Heart left ventricle (tissue), 13 donors: ENCODE results near the gene BCL11A.

ENCODE experiments used
- POLR2A ChIP-seq, 2 donors: fragments of 450-650 bp; IDR thresholded peaks; one replicate each; pipeline ENCODE4 v1.6.1; 2017; ENCODE audit warnings: antibody characterized with exemption in 2 of 2, mild to moderate bottlenecking in 2 of 2, moderate library complexity in 2 of 2
- TF ChIP-seq, protein P1 (sequence below), 12 donors: fragments of 200-600 bp; sonication (generic) in 4 of 12; IDR thresholded peaks; one replicate each; pipeline versions ENCODE4 v1.5.0 to v1.8.0; 2018 to 2022; ENCODE audit warnings: antibody characterized with exemption in 12 of 12, mild to moderate bottlenecking in 5 of 12
- donor health status: ischemic (EF 13 %, LVEDD 7.1; RV severe dilation, severe dysfunction).
- donor health status: DM: no; HTN: yes; CAD: no.
- donor health status: DM: no; HTN: no; CAD: no.
- donor health status: ischemic (EF 25% LVEDD 6.9; RV normal size, moderate dysfunction).
- donor health status: ischemic (EF 25% LVEDD 5.7; RV mildly dilated, moderate dysfunction).
- donor health status: ischemic (EF 35%, LVEDD 5.7; RV mildly dilated, moderate dysfunction).
- donor health status: nonischemic (EF 11% LVEDD 7.7; RV severe dilation, severe dysfunction).
- donor health status: DM: yes; HTN: yes; CAD: no.
- donor health status: PGD.
- donor health status: ischemic (EF 29% LVEDD 5.4; RV normal size, mild dysfunction).
- donor health status: nonischemic (EF 23%, LVEDD 6.1; RV moderate dilation, normal function).

DNA sequence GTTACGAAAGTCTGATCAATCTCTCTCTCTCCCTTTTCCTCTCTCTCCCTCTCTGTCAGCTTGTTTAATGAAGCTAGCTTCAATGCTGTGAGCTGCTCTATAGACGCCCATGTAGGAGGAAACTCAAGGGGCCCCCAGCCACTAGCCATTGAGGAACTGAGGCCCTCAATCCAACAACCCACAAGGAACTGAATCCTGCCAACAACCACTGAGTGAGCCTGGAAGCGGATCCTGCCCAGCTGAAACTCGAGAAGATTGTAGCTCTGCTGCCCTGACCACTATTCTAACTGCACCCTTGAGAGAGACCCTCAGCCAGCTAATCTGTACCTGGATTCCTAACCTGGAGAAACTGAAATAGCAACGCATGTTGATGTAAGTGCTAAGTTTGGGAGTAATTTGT lies 129.2 kb downstream of the BCL11A start:
- TF ChIP-seq, protein P1, sequence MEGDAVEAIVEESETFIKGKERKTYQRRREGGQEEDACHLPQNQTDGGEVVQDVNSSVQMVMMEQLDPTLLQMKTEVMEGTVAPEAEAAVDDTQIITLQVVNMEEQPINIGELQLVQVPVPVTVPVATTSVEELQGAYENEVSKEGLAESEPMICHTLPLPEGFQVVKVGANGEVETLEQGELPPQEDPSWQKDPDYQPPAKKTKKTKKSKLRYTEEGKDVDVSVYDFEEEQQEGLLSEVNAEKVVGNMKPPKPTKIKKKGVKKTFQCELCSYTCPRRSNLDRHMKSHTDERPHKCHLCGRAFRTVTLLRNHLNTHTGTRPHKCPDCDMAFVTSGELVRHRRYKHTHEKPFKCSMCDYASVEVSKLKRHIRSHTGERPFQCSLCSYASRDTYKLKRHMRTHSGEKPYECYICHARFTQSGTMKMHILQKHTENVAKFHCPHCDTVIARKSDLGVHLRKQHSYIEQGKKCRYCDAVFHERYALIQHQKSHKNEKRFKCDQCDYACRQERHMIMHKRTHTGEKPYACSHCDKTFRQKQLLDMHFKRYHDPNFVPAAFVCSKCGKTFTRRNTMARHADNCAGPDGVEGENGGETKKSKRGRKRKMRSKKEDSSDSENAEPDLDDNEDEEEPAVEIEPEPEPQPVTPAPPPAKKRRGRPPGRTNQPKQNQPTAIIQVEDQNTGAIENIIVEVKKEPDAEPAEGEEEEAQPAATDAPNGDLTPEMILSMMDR (IDR thresholded peaks at IDR 0.05), result no peak
- TF ChIP-seq POLR2A (IDR thresholded peaks at IDR 0.05), result no peak
